SK-N-DZ (cell line): ENCODE measurements around the gene CLEC16A.
"Not testable (repeated sequence)": the region's sequence is repeated elsewhere in the genome, so short reads cannot be mapped to it uniquely, and the experiment has no call there.

Experiments
- DNase-seq: peaks from one replicate; pipeline ENCODE4 v3.0.0-alpha.2; 2015; ENCODE audit warnings: low spot score

The CLEC16A gene

GRCh38 chr16:10965440-10966061 is 21.2 kb downstream of the CLEC16A start:
- DNase-seq, result no peak

- DNase-seq, result no peak
Measured at GRCh38 chr16:10966129-10966528, 21.8 kb downstream of the CLEC16A start.

DNA sequence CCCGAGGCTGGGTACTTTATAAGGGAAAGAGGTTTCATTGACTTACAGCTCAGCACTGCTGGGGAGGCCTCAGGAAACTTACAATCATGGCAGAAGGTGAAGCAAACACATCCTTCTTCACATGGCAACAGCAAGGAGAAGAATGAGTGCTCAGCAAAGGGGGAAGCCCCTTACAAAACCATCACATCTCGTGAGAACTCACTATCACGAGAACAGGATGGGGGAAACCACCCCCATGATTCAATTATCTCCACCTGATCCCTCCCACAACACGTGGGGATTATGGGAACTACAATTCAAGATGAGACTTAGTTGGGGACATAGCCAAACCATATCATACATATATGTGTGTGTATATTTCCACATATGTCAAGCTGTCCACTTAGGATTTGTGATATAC is 22.2 kb downstream of the CLEC16A start:
- not testable (repeated sequence) for DNase-seq

- no peak for DNase-seq
Measured at GRCh38 chr16:10967986-10968385, 23.6 kb downstream of the CLEC16A start.

- no peak for DNase-seq
Measured at GRCh38 chr16:10968498-10968897, 24.1 kb downstream of the CLEC16A start.

- DNase-seq, result no peak
Measured at GRCh38 chr16:10969615-10970014, 25.3 kb downstream of the CLEC16A start.

DNA sequence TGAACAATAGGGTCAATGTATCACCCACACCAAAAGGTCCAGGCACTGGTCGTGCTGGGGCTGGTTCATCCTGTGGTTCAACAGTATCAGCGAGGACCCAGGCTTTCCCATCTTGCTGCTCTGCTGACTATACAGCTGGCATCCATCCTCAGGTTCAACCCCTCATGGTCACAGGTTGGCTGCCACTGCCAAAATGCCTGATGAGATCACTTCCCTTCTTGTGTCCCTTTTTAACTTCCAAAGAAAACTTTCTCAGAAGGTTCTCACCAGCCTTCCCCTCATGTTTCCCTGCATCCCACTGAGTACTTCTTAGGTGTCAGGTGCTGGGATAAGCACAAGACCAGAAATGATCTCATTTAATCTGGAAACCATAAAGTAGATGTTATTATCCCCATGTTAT is 25.7 kb downstream of the CLEC16A start:
- no peak for DNase-seq

DNA sequence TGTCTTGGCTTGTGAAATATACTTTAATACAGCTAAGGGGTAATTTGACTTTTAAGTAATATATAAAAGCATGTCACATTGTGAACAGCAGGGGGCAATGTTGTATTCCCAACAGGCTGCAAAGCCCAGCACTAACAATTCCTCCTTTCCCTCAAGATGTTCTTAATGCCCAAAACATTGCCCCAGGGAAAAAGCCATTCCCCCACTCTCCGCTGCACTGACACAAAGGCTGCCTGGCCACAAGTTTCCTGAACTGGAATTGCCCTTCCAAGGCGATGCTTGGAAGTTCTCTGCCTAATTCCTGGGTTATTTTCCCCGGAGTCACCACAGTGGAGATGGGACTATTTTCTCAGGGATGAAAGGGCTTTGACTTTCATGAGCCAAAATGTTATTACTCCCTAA is 27.2 kb downstream of the CLEC16A start:
- peak; percentile 66 for DNase-seq

GRCh38 chr16:10972108-10972818 is 27.9 kb downstream of the CLEC16A start:
- DNase-seq, result no peak

GRCh38 chr16:10972819-10973464 is 28.6 kb downstream of the CLEC16A start:
- DNase-seq, result no peak

DNA sequence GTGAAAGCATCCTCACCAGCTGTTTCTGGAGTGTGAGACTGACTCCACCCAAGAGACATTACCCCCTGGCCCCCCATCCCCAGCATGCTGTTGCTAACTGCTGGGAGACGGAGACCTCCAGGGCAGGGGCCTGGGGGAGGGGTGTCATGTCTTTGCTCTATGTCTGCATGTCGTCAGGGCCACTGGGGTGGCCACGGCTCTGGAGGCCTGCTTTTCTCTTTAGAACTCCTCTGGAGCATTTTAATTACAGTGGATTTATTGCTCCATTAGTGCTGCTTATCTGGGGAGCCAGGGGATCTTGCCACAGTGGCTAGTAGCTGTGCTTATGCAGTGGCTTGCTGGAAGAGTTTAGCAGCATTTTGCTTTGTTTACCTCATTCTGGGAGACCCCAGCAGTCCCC is 32.3 kb downstream of the CLEC16A start:
- peak; percentile 93 for DNase-seq

DNA sequence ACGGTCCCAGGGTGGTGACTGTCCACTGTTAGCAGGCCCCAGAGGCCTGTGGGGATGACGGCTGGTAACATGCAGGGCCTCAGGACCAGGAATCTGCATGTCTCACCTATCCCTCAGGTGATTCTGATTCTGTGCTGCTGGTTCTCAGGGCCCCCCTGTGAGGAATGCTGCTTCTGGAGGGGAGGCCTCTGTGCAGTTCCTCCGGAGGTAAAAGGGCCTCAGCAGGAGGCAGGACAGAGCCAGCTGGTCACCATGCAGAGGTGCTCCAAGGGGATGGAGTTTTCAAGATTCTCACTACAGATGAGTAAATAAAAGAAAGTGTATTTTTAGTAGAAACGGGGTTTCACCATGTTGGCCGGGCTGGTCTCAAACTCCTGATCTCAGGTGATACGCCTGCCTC is 33.8 kb downstream of the CLEC16A start:
- DNase-seq, result no peak

DNA sequence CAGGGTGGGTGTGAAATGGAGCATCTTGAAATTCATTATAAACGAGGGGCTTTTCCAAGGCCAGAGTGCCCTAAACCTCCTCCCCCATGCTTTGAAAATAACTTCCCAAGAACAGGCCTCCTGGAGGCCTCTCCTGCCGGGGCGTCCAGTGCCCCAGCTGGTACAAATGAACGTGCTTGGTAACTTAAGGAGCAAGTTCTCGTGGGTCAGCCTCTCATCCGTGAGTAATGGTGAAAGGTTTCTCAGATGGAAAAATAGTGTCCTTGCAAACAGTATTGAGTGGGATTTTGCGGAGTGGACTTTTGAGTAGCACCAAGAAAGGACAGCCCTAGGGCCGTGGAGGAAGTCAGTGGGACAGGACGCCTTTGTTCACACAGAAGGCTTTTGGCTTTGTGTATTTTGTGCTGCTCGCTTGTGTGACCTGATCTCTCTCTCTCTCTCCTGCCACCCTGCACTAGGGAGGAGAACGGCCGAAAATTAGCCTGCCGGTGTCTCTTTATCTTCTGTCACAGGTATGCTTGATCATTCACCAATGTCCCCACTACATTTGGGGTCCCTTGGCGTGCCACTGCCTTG is 34.6 kb downstream of the CLEC16A start:
- no peak for DNase-seq

GRCh38 chr16:10979717-10980601 is 35.6 kb downstream of the CLEC16A start:
- no peak for DNase-seq

- DNase-seq, result no peak
Measured at GRCh38 chr16:10980813-10981212, 36.4 kb downstream of the CLEC16A start.

GRCh38 chr16:10981697-10982216 is 37.4 kb downstream of the CLEC16A start:
- peak; percentile 58 for DNase-seq

GRCh38 chr16:10982465-10983150 is 38.2 kb downstream of the CLEC16A start:
- DNase-seq, result no peak

DNA sequence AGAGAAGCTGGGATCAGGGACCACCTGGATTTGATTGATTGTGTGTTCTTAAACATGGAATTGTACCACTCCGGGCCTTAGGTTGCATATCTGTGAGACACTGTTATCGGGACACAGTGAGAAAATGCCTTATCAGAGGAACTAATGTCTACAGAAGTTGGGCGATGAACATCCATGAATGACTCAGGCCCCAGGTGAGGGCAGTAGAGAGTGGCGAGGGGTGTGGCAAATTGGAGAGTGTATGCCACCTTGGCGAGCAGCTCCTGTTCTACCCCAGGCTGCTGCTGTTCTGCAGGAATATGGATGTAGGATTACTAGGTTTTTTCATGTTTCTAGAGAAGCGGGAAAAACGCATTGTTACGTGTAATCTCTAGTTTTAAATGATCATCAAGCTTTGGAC is 38.8 kb downstream of the CLEC16A start:
- DNase-seq, result no peak

GRCh38 chr16:10984509-10984908 is 40.1 kb downstream of the CLEC16A start:
- DNase-seq, result no peak

GRCh38 chr16:10987361-10988163 is 43.2 kb downstream of the CLEC16A start:
- no peak for DNase-seq
